OCI-LY7 (cell line): ENCODE results near the gene VRK3. TPM values are rescaled to one million over a fixed set of nuclear protein-coding genes. Genes with fewer than 3 reads are reported as not detected.

ENCODE experiments used
- BruUV-seq: library from RNA; stranded (reverse); fragments of 400-500 nt; replicated peaks from 2 replicates; lab custom pipeline; 2021; lab: Mats Ljungman, UMichigan
- CTCF ChIA-PET: fragments of 300-600 bp; sonication (Branson Sonifier 250); formaldehyde crosslinking; loops from one replicate; lab custom pipeline; 2022; ENCODE audit warnings: antibody characterized with exemption; ENCODE audit not compliant: unreplicated experiment; lab: Charles Lee
- POLR2A ChIA-PET: fragments of 300-600 bp; sonication (Branson Sonifier 250); formaldehyde crosslinking; loops from one replicate; lab custom pipeline; 2022; ENCODE audit warnings: antibody characterized with exemption; lab: Charles Lee
- DNase-seq: peaks from one replicate; pipeline ENCODE4 v3.0.0-alpha.2; 2015; ENCODE audit warnings: low spot score
- H2AFZ ChIP-seq: fragments of 200-600 bp; sonication (generic), shearing (Covaris generic); 2 replicates; pipeline ENCODE4 v1.6.1; 2014; ENCODE audit warnings: mild to moderate bottlenecking, antibody characterized with exemption, low read length, moderate library complexity
- H3K27ac ChIP-seq: fragments of 200-600 bp; sonication (generic); 2 replicates; pipeline ENCODE4 v1.5.1; 2014; ENCODE audit warnings: mixed run types, low read depth, mild to moderate bottlenecking, moderate library complexity, low read length, inconsistent platforms; ENCODE audit not compliant: poor library complexity, severe bottlenecking
- H3K36me3 ChIP-seq: fragments of 200-600 bp; sonication (generic); 2 replicates; pipeline ENCODE4 v1.6.1; 2014; ENCODE audit warnings: mild to moderate bottlenecking, antibody characterized with exemption, low read length, moderate library complexity, mixed read lengths; ENCODE audit not compliant: insufficient read depth
- H3K4me1 ChIP-seq: fragments of 200-600 bp; sonication (generic); 2 replicates; pipeline ENCODE4 v1.5.1; 2014; ENCODE audit warnings: mild to moderate bottlenecking, low read length; ENCODE audit not compliant: insufficient read depth, poor library complexity, severe bottlenecking
- H3K4me2 ChIP-seq: fragments of 200-600 bp; sonication (generic); 2 replicates; pipeline ENCODE4 v1.6.1; 2014; ENCODE audit warnings: mild to moderate bottlenecking, low read length
- H3K4me3 ChIP-seq: fragments of 200-600 bp; sonication (generic); 2 replicates; pipeline ENCODE4 v1.5.1; 2014; ENCODE audit warnings: mild to moderate bottlenecking, low read depth, low read length; ENCODE audit not compliant: poor library complexity, severe bottlenecking
- H3K79me2 ChIP-seq: fragments of 200-600 bp; sonication (generic); 2 replicates; pipeline ENCODE4 v1.6.1; 2016; ENCODE audit warnings: low read depth, mild to moderate bottlenecking, low read length, moderate library complexity, mixed read lengths; ENCODE audit not compliant: insufficient read depth
- H3K9me2 ChIP-seq: fragments of 200-600 bp; sonication (generic); 2 replicates; pipeline ENCODE4 v1.6.1; 2016; ENCODE audit warnings: mild to moderate bottlenecking, low read length, mixed read lengths; ENCODE audit not compliant: insufficient read depth
- H3K9me3 ChIP-seq: fragments of 200-600 bp; sonication (generic); 2 replicates; pipeline ENCODE4 v1.6.1; 2014; ENCODE audit warnings: mild to moderate bottlenecking, mixed run types, low read length, mixed read lengths
- H4K20me1 ChIP-seq: fragments of 200-600 bp; sonication (generic); 2 replicates; pipeline ENCODE4 v1.6.1; 2014; ENCODE audit warnings: mild to moderate bottlenecking, antibody characterized with exemption, low read length, moderate library complexity, mixed read lengths; ENCODE audit not compliant: insufficient read depth
- CTCF ChIP-seq: fragments of 200-600 bp; sonication (generic); conservative IDR thresholded peaks from 2 replicates; pipeline ENCODE4 v1.5.1; 2014; ENCODE audit warnings: mild to moderate bottlenecking, antibody characterized with exemption, low read length, moderate library complexity, mixed read lengths
- EZH2phosphoT487 ChIP-seq: fragments of 200-600 bp; sonication (generic); IDR thresholded peaks from 2 replicates; pipeline ENCODE4 v1.6.1; 2018; ENCODE audit warnings: low read depth, borderline replicate concordance, mild to moderate bottlenecking, mixed run types, antibody characterized with exemption, low read length, moderate library complexity, mixed read lengths
- intact Hi-C: fragments of 100-400 bp; cut with micrococcal nuclease; formaldehyde crosslinking; loops from one replicate; pipeline ENCODE4 v1.10.0; 2022; ENCODE audit not compliant: unreplicated experiment
- total RNA-seq, 2 experiments: library from RNA; depleted of rRNA in 1 of 2; stranded (reverse); fragments of >200 nt in 1 of 2; shearing (Covaris generic) in 1 of 2; gene quantifications; 2 replicates each; pipeline ENCODE4 v1.2.3, GENCODE V29; 2014 to 2022

Gene VRK3
- total RNA-seq, 2 experiments from 2014 or later = 39.9 to 47.3 TPM

GRCh38 chr19:49999371-50000010, 25.7 kb downstream of the VRK3 start:
- H3K27ac ChIP-seq = no peak overlapping the region
- CTCF ChIA-PET = no interaction called here
- no peaks in the 10 kb centered on the region for H3K79me2 ChIP-seq
- no peaks in the 10 kb centered on the region for H4K20me1 ChIP-seq
- TF ChIP-seq CTCF (no peak), EZH2phosphoT487 (no peak)
- POLR2A ChIA-PET = interaction anchor here (0.6 kb wide), 1 partner anchor 393 kb away, joined by 3 read pairs; no protein-coding TSS in a partner anchor
- no TSS peak for BruUV-seq
- no peak overlapping the region for H2AFZ ChIP-seq
- H3K4me2 ChIP-seq = no peak overlapping the region
- intact Hi-C loops = no loop called here
- no peaks in the 10 kb centered on the region for H3K9me3 ChIP-seq
- no peaks in the 10 kb centered on the region for H3K9me2 ChIP-seq
- no peak for DNase-seq
- no peaks in the 10 kb centered on the region for H3K4me1 ChIP-seq
- H3K36me3 ChIP-seq = peaks cover 61% of the 10 kb centered on the region; the same call in 1 of the 2 replicates
- no peak overlapping the region for H3K4me3 ChIP-seq

GRCh38 chr19:49997709-49998108, 27.5 kb downstream of the VRK3 start:
- Histone ChIP-seq H3K9me3 (no peaks in the 10 kb centered on the region), H2AFZ (no peak overlapping the region), H4K20me1 (no peaks in the 10 kb centered on the region), H3K4me1 (no peaks in the 10 kb centered on the region), H3K9me2 (no peaks in the 10 kb centered on the region), H3K4me3 (no peak overlapping the region), H3K4me2 (no peak overlapping the region), H3K27ac (no peak overlapping the region), H3K36me3 (peaks cover 46% of the 10 kb centered on the region; the same call in 1 of the 2 replicates), H3K79me2 (no peaks in the 10 kb centered on the region)
- peak; percentile 68 for DNase-seq
- no TSS peak for BruUV-seq
- intact Hi-C loops = no loop called here
- ChIA-PET POLR2A (interaction anchor here (0.6 kb wide), 1 partner anchor 1352 kb away, joined by 3 read pairs; the partner anchor contains the start of gene CA11), CTCF (no interaction called here)
- no peak for TF ChIP-seq EZH2phosphoT487
- TF ChIP-seq CTCF = no peak

GRCh38 chr19:49988433-49988832, 36.7 kb downstream of the VRK3 start:
- H3K9me2 ChIP-seq = no peaks in the 10 kb centered on the region
- H4K20me1 ChIP-seq = no peaks in the 10 kb centered on the region
- no peak for DNase-seq
- H3K4me3 ChIP-seq = no peak overlapping the region
- H3K9me3 ChIP-seq = no peaks in the 10 kb centered on the region
- intact Hi-C loops = no loop called here
- POLR2A ChIA-PET = no interaction called here
- no TSS peak for BruUV-seq
- H3K79me2 ChIP-seq = no peaks in the 10 kb centered on the region
- H2AFZ ChIP-seq = no peak overlapping the region
- H3K36me3 ChIP-seq = peaks cover 8% of the 10 kb centered on the region; the same call in 1 of the 2 replicates
- H3K4me1 ChIP-seq = no peaks in the 10 kb centered on the region
- CTCF ChIA-PET = no interaction called here
- no peak for TF ChIP-seq CTCF
- no peak for TF ChIP-seq EZH2phosphoT487
- H3K27ac ChIP-seq = no peak overlapping the region
- no peak overlapping the region for H3K4me2 ChIP-seq
